SH-SY5Y (cell line): ENCODE data around the gene TRPM4.

ENCODE experiments used
- GATA2 ChIP-seq: IDR thresholded peaks from 2 replicates; pipeline ENCODE4 v1.6.1; 2011; ENCODE audit warnings: mild to moderate bottlenecking, low read depth, low read length
- GATA3 ChIP-seq: IDR thresholded peaks from 2 replicates; pipeline ENCODE4 v1.6.1; 2011; ENCODE audit warnings: low read depth, mild to moderate bottlenecking, low read length, moderate library complexity

- TF ChIP-seq GATA2 (no peak), GATA3 (no peak)
Measured at GRCh38 chr19:49154279-49154678, 3.3 kb upstream of the TRPM4 start.
